IgD-negative memory B cell (primary cell): ENCODE measurements around the gene CEP57L1. TPM values are rescaled to one million over a fixed set of nuclear protein-coding genes. Genes with fewer than 3 reads are reported as not detected.
"Not testable (repeated sequence)": the region's sequence is repeated elsewhere in the genome, so short reads cannot be mapped to it uniquely, and the experiment has no call there.

Experiments used
- H3K27ac Mint-ChIP-seq, 3 donors: one replicate each; pipeline ENCODE4 v1.8.0; 2020 to 2022; ENCODE audit warnings: mild to moderate bottlenecking in 3 of 3, mixed read lengths in 3 of 3, moderate library complexity in 1 of 3
- H3K27me3 Mint-ChIP-seq: one replicate; pipeline ENCODE4 v1.8.0; 2021; ENCODE audit warnings: mixed read lengths
- H3K36me3 Mint-ChIP-seq: one replicate; pipeline ENCODE4 v1.8.0; 2020; ENCODE audit warnings: mild to moderate bottlenecking, mixed read lengths
- H3K4me1 Mint-ChIP-seq, 3 donors: one replicate each; pipeline ENCODE4 v1.8.0; 2020 to 2022; ENCODE audit warnings: mixed read lengths in 3 of 3, mild to moderate bottlenecking in 1 of 3
- H3K4me3 Mint-ChIP-seq, 4 donors: one replicate each; pipeline ENCODE4 v1.8.0; 2020 to 2022; ENCODE audit warnings: mild to moderate bottlenecking in 4 of 4, mixed read lengths in 4 of 4, moderate library complexity in 3 of 4
- H3K9me3 Mint-ChIP-seq, 3 donors: one replicate each; pipeline ENCODE4 v1.8.0; 2020 to 2021; ENCODE audit warnings: mixed read lengths in 3 of 3, mild to moderate bottlenecking in 1 of 3
- polyA plus RNA-seq: library from polyadenylated mRNA; unstranded; fragments of 300-500 nt; fragmentation: Illumina TruSeq; gene quantifications from one replicate; pipeline ENCODE4 v1.2.3, GENCODE V29; 2021

The CEP57L1 gene
- polyA plus RNA-seq, 1 donor from 2014 or later, result 4.9 TPM

GRCh38 chr6:109112663-109113062, 17.4 kb downstream of the CEP57L1 start:
- peak overlapping the region in 1 of 4 donors; percentile 23 for H3K4me3 Mint-ChIP-seq
- H3K36me3 Mint-ChIP-seq, H3K27me3 Mint-ChIP-seq, H3K9me3 Mint-ChIP-seq, H3K27ac Mint-ChIP-seq: not testable (repeated sequence)
- H3K4me1 Mint-ChIP-seq, result peaks cover 15 to 20% (median 20%) of the 10 kb centered on the region in 3 donors

GRCh38 chr6:109117346-109118035, 22.2 kb downstream of the CEP57L1 start:
- no peaks in the 10 kb centered on the region for H3K9me3 Mint-ChIP-seq
- H3K4me1 Mint-ChIP-seq, result peaks cover 20 to 34% (median 30%) of the 10 kb centered on the region in 3 donors
- no peaks in the 10 kb centered on the region for H3K36me3 Mint-ChIP-seq
- H3K27ac Mint-ChIP-seq, result peak overlapping the region; percentile 5 to 67 (median 6)
- peak overlapping the region in 2 of 4 donors; percentile 13 to 55 for H3K4me3 Mint-ChIP-seq
- no peaks in the 10 kb centered on the region for H3K27me3 Mint-ChIP-seq

- Mint-ChIP-seq H3K27me3 (no peaks in the 10 kb centered on the region), H3K9me3 (no peaks in the 10 kb centered on the region), H3K4me3 (peak overlapping the region in 1 of 4 donors; percentile 54), H3K4me1 (peaks cover 17 to 34% (median 30%) of the 10 kb centered on the region in 3 donors), H3K36me3 (no peaks in the 10 kb centered on the region), H3K27ac (peak overlapping the region in 1 of 3 donors; percentile 20)
Observed at GRCh38 chr6:109118337-109118736, 23.0 kb downstream of the CEP57L1 start.

GRCh38 chr6:109118871-109119354, 23.6 kb downstream of the CEP57L1 start:
- Mint-ChIP-seq H3K9me3 (no peaks in the 10 kb centered on the region), H3K4me1 (peaks cover 17 to 34% (median 30%) of the 10 kb centered on the region in 3 donors), H3K36me3 (no peaks in the 10 kb centered on the region), H3K27me3 (no peaks in the 10 kb centered on the region), H3K4me3 (no peak overlapping the region), H3K27ac (peak overlapping the region in 2 of 3 donors; percentile 11 to 20)

- H3K4me1 Mint-ChIP-seq, result peaks cover 15 to 30% (median 29%) of the 10 kb centered on the region in 3 donors
- no peaks in the 10 kb centered on the region for H3K9me3 Mint-ChIP-seq
- no peaks in the 10 kb centered on the region for H3K36me3 Mint-ChIP-seq
- H3K27me3 Mint-ChIP-seq, result no peaks in the 10 kb centered on the region
- no peak overlapping the region for H3K27ac Mint-ChIP-seq
- no peak overlapping the region for H3K4me3 Mint-ChIP-seq
Observed at GRCh38 chr6:109121411-109121810, 26.1 kb downstream of the CEP57L1 start.

- Mint-ChIP-seq H3K4me3 (no peak overlapping the region), H3K27me3 (no peaks in the 10 kb centered on the region), H3K9me3 (no peaks in the 10 kb centered on the region), H3K4me1 (peaks cover 8 to 15% (median 13%) of the 10 kb centered on the region in 3 donors), H3K27ac (no peak overlapping the region), H3K36me3 (peaks cover 1% of the 10 kb centered on the region)
Observed at GRCh38 chr6:109124219-109124618, 28.9 kb downstream of the CEP57L1 start.

- peaks cover 4% of the 10 kb centered on the region for H3K36me3 Mint-ChIP-seq
- no peak overlapping the region for H3K4me3 Mint-ChIP-seq
- no peaks in the 10 kb centered on the region for H3K27me3 Mint-ChIP-seq
- H3K4me1 Mint-ChIP-seq, result peaks cover 5 to 9% (median 6%) of the 10 kb centered on the region in 3 donors
- no peaks in the 10 kb centered on the region for H3K9me3 Mint-ChIP-seq
- H3K27ac Mint-ChIP-seq, result no peak overlapping the region
Observed at GRCh38 chr6:109125504-109125903, 30.2 kb downstream of the CEP57L1 start.

- H3K4me1 Mint-ChIP-seq, result peaks cover 0 to 2% (median 0%) of the 10 kb centered on the region in 3 donors
- no peak overlapping the region for H3K4me3 Mint-ChIP-seq
- peaks cover 0 to 1% (median 0%) of the 10 kb centered on the region in 3 donors for H3K9me3 Mint-ChIP-seq
- H3K27me3 Mint-ChIP-seq, result no peaks in the 10 kb centered on the region
- no peak overlapping the region for H3K27ac Mint-ChIP-seq
- peaks cover 9% of the 10 kb centered on the region for H3K36me3 Mint-ChIP-seq
Observed at GRCh38 chr6:109130065-109130464, 34.8 kb downstream of the CEP57L1 start.

GRCh38 chr6:109135600-109135999, 40.3 kb downstream of the CEP57L1 start:
- H3K36me3 Mint-ChIP-seq, H3K27me3 Mint-ChIP-seq: not testable (repeated sequence)

GRCh38 chr6:109136039-109136438, 40.7 kb downstream of the CEP57L1 start:
- H3K9me3 Mint-ChIP-seq, H3K4me3 Mint-ChIP-seq, H3K4me1 Mint-ChIP-seq: not testable (repeated sequence)

More at GRCh38 chr6:109135600-109135999, 40.3 kb downstream of the CEP57L1 start:
- not testable (repeated sequence) for H3K9me3 Mint-ChIP-seq, H3K4me3 Mint-ChIP-seq, H3K27ac Mint-ChIP-seq, H3K4me1 Mint-ChIP-seq

GRCh38 chr6:109136530-109136929, 41.2 kb downstream of the CEP57L1 start:
- H3K4me1 Mint-ChIP-seq, H3K27me3 Mint-ChIP-seq, H3K9me3 Mint-ChIP-seq, H3K4me3 Mint-ChIP-seq, H3K36me3 Mint-ChIP-seq, H3K27ac Mint-ChIP-seq: not testable (repeated sequence)

More at GRCh38 chr6:109136039-109136438, 40.7 kb downstream of the CEP57L1 start:
- not testable (repeated sequence) for H3K27ac Mint-ChIP-seq, H3K27me3 Mint-ChIP-seq, H3K36me3 Mint-ChIP-seq

- peaks cover 0 to 2% (median 0%) of the 10 kb centered on the region in 3 donors for H3K4me1 Mint-ChIP-seq
- H3K36me3 Mint-ChIP-seq, result peaks cover 4% of the 10 kb centered on the region
- no peak overlapping the region for H3K4me3 Mint-ChIP-seq
- H3K27ac Mint-ChIP-seq, result peak overlapping the region in 1 of 3 donors; percentile 63
- H3K27me3 Mint-ChIP-seq, result no peaks in the 10 kb centered on the region
- H3K9me3 Mint-ChIP-seq, result peaks cover 0 to 4% (median 0%) of the 10 kb centered on the region in 3 donors
Observed at GRCh38 chr6:109139109-109139508, 43.8 kb downstream of the CEP57L1 start.

GRCh38 chr6:109142067-109142466, 46.8 kb downstream of the CEP57L1 start:
- H3K27me3 Mint-ChIP-seq, H3K27ac Mint-ChIP-seq, H3K9me3 Mint-ChIP-seq, H3K4me3 Mint-ChIP-seq, H3K36me3 Mint-ChIP-seq, H3K4me1 Mint-ChIP-seq: not testable (repeated sequence)

GRCh38 chr6:109143191-109143590, 47.9 kb downstream of the CEP57L1 start:
- Mint-ChIP-seq H3K27ac (no peak overlapping the region), H3K9me3 (peaks cover 0 to 3% (median 0%) of the 10 kb centered on the region in 3 donors), H3K27me3 (no peaks in the 10 kb centered on the region), H3K4me3 (no peak overlapping the region), H3K4me1 (peaks cover 0 to 2% (median 0%) of the 10 kb centered on the region in 3 donors), H3K36me3 (peaks cover 4% of the 10 kb centered on the region)

- not testable (repeated sequence) for H3K9me3 Mint-ChIP-seq, H3K4me3 Mint-ChIP-seq, H3K27me3 Mint-ChIP-seq, H3K4me1 Mint-ChIP-seq, H3K27ac Mint-ChIP-seq
- H3K36me3 Mint-ChIP-seq, result peaks cover 10% of the 10 kb centered on the region
Observed at GRCh38 chr6:109148251-109148650, 52.9 kb downstream of the CEP57L1 start.

GRCh38 chr6:109148716-109149115, 53.4 kb downstream of the CEP57L1 start:
- H3K27me3 Mint-ChIP-seq, H3K4me1 Mint-ChIP-seq, H3K4me3 Mint-ChIP-seq, H3K27ac Mint-ChIP-seq, H3K9me3 Mint-ChIP-seq: not testable (repeated sequence)
- H3K36me3 Mint-ChIP-seq, result peaks cover 10% of the 10 kb centered on the region
